GM12878 (cell line): ENCODE measurements around the gene TGFBR3. TPM values are rescaled to one million over a fixed set of nuclear protein-coding genes. Genes with fewer than 3 reads are reported as not detected.

Source experiments
- ATAC-seq: fragments of 200-7000 bp; cut with Tn5 transposase; 3 replicates; pipeline ENCODE4 v1.9.1; 2020; ENCODE audit warnings: mild to moderate bottlenecking, moderate library complexity
- BruUV-seq: library from RNA; stranded (reverse); fragments of 400-500 nt; replicated peaks from 2 replicates; lab custom pipeline; 2021; lab: Mats Ljungman, UMichigan
- CTCF ChIA-PET: fragments of 300-600 bp; sonication (Branson Sonifier 250); formaldehyde crosslinking; extraction: SDS; loops from one replicate; lab custom pipeline; 2021; ENCODE audit warnings: inconsistent platforms; lab: Yijun Ruan, JAX
- POLR2A ChIA-PET: fragments of 350-600 bp; formaldehyde crosslinking; extraction: SDS; loops from one replicate; lab custom pipeline; 2021; ENCODE audit warnings: inconsistent platforms; lab: Charles Lee
- RAD21 ChIA-PET: fragments of 300-600 bp; sonication (Branson Sonifier 250); formaldehyde crosslinking; loops from one replicate; lab custom pipeline; 2023; ENCODE audit warnings: antibody characterized with exemption; ENCODE audit not compliant: unreplicated experiment; lab: Charles Lee
- SMC1A ChIA-PET: fragments of 300-600 bp; sonication (Branson Sonifier 250); formaldehyde crosslinking; loops from one replicate; lab custom pipeline; 2023; ENCODE audit not compliant: unreplicated experiment, uncharacterized antibody; lab: Charles Lee
- DNase-seq: peaks from one replicate; pipeline ENCODE4 v3.0.0-alpha.2; 2011; ENCODE audit warnings: low read depth, low spot score
- FAIRE-seq: peaks from 3 replicates; lab custom pipeline; 2011; peaks lifted over from hg19 to GRCh38; lab: Jason Lieb, UNC
- H2AFZ ChIP-seq: 2 replicates; pipeline ENCODE4 v1.6.0; 2011; ENCODE audit warnings: low read depth, low read length, control low read depth; ENCODE audit not compliant: control insufficient read depth
- H3K27ac ChIP-seq: 2 replicates; pipeline ENCODE4 v1.5.1; 2011; ENCODE audit warnings: control low read depth; ENCODE audit not compliant: control insufficient read depth, insufficient read depth
- H3K27me3 ChIP-seq, 2 experiments: replicated peaks in 1 of 2; 2 replicates each; pipeline versions ENCODE4 v1.6.0 to v1.6.1; 2011; ENCODE audit warnings: low read length in 1 of 2; ENCODE audit not compliant: control insufficient read depth in 2 of 2, insufficient read depth in 2 of 2
- H3K36me3 ChIP-seq, 2 experiments: 2 replicates each; pipeline ENCODE4 v1.5.1; 2011; ENCODE audit warnings: low read length in 1 of 2; ENCODE audit not compliant: control insufficient read depth in 2 of 2, insufficient read depth in 2 of 2
- H3K4me1 ChIP-seq: 2 replicates; pipeline ENCODE4 v1.6.1; 2011; ENCODE audit warnings: mild to moderate bottlenecking, low read length, moderate library complexity, mixed read lengths; ENCODE audit not compliant: control insufficient read depth, insufficient read depth
- H3K4me2 ChIP-seq: 2 replicates; pipeline ENCODE4 v1.6.0; 2011; ENCODE audit warnings: control low read depth; ENCODE audit not compliant: control insufficient read depth, insufficient read depth
- H3K4me3 ChIP-seq: fragments of 200-600 bp; sonication (generic); 2 replicates; pipeline ENCODE4 v1.5.1; 2016
- H3K79me2 ChIP-seq: 2 replicates; pipeline ENCODE4 v1.6.0; 2011; ENCODE audit warnings: low read length; ENCODE audit not compliant: control insufficient read depth, insufficient read depth
- H3K9ac ChIP-seq: 2 replicates; pipeline ENCODE4 v1.8.0; 2011; ENCODE audit warnings: low read length, control low read depth, mixed read lengths; ENCODE audit not compliant: control insufficient read depth, insufficient read depth
- H3K9me3 ChIP-seq: replicated peaks from 3 replicates; pipeline ENCODE4 v1.5.1; 2011; ENCODE audit warnings: mild to moderate bottlenecking, low read length; ENCODE audit not compliant: control insufficient read depth, insufficient read depth
- H4K20me1 ChIP-seq: 2 replicates; pipeline ENCODE4 v1.6.0; 2011; ENCODE audit not compliant: control insufficient read depth, insufficient read depth
- BHLHE40 ChIP-seq, 2 experiments: fragments of 450-650 bp in 1 of 2; IDR thresholded peaks; 2 replicates each; pipeline ENCODE4 v1.6.1; 2011 to 2017; ENCODE audit warnings: low read depth in 2 of 2, borderline replicate concordance in 1 of 2, improper control_type of control experiment in 1 of 2, low read length in 1 of 2, mild to moderate bottlenecking in 1 of 2
- BMI1 ChIP-seq: fragments of 450-650 bp; IDR thresholded peaks from 2 replicates; pipeline ENCODE4 v1.6.1; 2016; ENCODE audit warnings: mild to moderate bottlenecking, moderate library complexity, borderline replicate concordance
- CREM ChIP-seq: IDR thresholded peaks from 2 replicates; pipeline ENCODE4 v1.6.1; 2014; ENCODE audit warnings: antibody characterized with exemption, low read depth
- ELK1 ChIP-seq: IDR thresholded peaks from 2 replicates; pipeline ENCODE4 v1.6.1; 2012; ENCODE audit warnings: low read depth, low read length, improper control_type of control experiment
- EP300 ChIP-seq, 2 experiments: fragments of 150-350 bp in 1 of 2; IDR thresholded peaks; 2 replicates each; pipeline ENCODE4 v1.6.1; 2011 to 2012; ENCODE audit warnings: low read depth in 2 of 2, low read length in 2 of 2, borderline replicate concordance in 1 of 2, improper control_type of control experiment in 1 of 2, inconsistent platforms in 1 of 2; ENCODE audit not compliant: control insufficient read depth in 1 of 2
- KAT2A ChIP-seq: conservative IDR thresholded peaks from 2 replicates; pipeline ENCODE4 v1.6.1; 2011; ENCODE audit warnings: low read depth, low read length; ENCODE audit not compliant: control insufficient read depth
- MYC ChIP-seq: IDR thresholded peaks from 2 replicates; pipeline ENCODE4 v1.6.1; 2011; ENCODE audit warnings: mild to moderate bottlenecking, low read length, moderate library complexity, inconsistent platforms; ENCODE audit not compliant: insufficient read depth, insufficient replicate concordance, insufficient read length, severe bottlenecking
- NKRF ChIP-seq: fragments of 450-650 bp; conservative IDR thresholded peaks from 2 replicates; pipeline ENCODE4 v1.6.1; 2017; ENCODE audit warnings: mild to moderate bottlenecking, moderate library complexity
- PAX8 ChIP-seq: fragments of 450-650 bp; IDR thresholded peaks from 2 replicates; pipeline ENCODE4 v1.6.1; 2017; ENCODE audit warnings: mild to moderate bottlenecking, moderate library complexity
- RUNX3 ChIP-seq: IDR thresholded peaks from 2 replicates; pipeline ENCODE4 v1.6.1; 2012; ENCODE audit warnings: low read length, inconsistent platforms
- SIX5 ChIP-seq: IDR thresholded peaks from 2 replicates; pipeline ENCODE4 v1.6.1; 2011; ENCODE audit warnings: mild to moderate bottlenecking, low read depth, low read length, moderate library complexity; ENCODE audit not compliant: severe bottlenecking
- SMC3 ChIP-seq: IDR thresholded peaks from 2 replicates; pipeline ENCODE4 v1.6.1; 2011; ENCODE audit warnings: low read length, improper control_type of control experiment, borderline replicate concordance
- YY1 ChIP-seq: IDR thresholded peaks from 2 replicates; pipeline ENCODE4 v1.6.1; 2011; ENCODE audit warnings: low read depth, mild to moderate bottlenecking, low read length
- ZNF217 ChIP-seq: fragments of 450-650 bp; IDR thresholded peaks from 2 replicates; pipeline ENCODE4 v1.6.1; 2017; ENCODE audit warnings: antibody characterized with exemption, mild to moderate bottlenecking
- WGBS: methylation state at CpG from one replicate; pipeline ENCODE4 v1.1.6; 2016; ENCODE audit warnings: low lambda C conversion rate; ENCODE audit not compliant: insufficient replicate concordance, insufficient coverage; ENCODE audit errors: missing lambda C conversion rate; 5-methylcytosine and 5-hydroxymethylcytosine counted together
- in situ Hi-C: fragments of 300-500 bp; cut with MboI; formaldehyde crosslinking; loops from 9 replicates; pipeline ENCODE4 v1.14.3; 2018; ENCODE audit warnings: mixed read lengths
- intact Hi-C: fragments of 100-400 bp; cut with micrococcal nuclease; formaldehyde crosslinking; loops from one replicate; pipeline ENCODE4 v1.14.2; 2022; ENCODE audit not compliant: unreplicated experiment
- polyA plus RNA-seq, 11 experiments: library from polyadenylated mRNA; depleted of rRNA in 4 of 11; unstranded in 6 of 11; stranded (reverse) in 5 of 11; fragments of >200 nt; fragmentation: Nextera tagmentation in 4 of 11; fragmentation: Illumina TruSeq in 1 of 11; extraction: Ambion mirVana in 4 of 11; extraction: Trizol in 1 of 11; gene quantifications; 1 replicate in 1 of 11; 2 replicates in 10 of 11; pipeline versions ENCODE4 v1.2.1 to v1.2.3, GENCODE V29; 2011 to 2016; ENCODE audit warnings: inconsistent platforms in 2 of 11, missing spikeins in 2 of 11, low read depth in 1 of 11
- total RNA-seq, 4 experiments: library from RNA; depleted of rRNA in 3 of 4; stranded (reverse); fragments of >200 nt in 3 of 4; fragmentation: Illumina TruSeq in 1 of 4; extraction: Trizol in 1 of 4; gene quantifications; 2 replicates each; pipeline versions ENCODE4 v1.2.1 to v1.2.3, GENCODE V29; 2013 to 2021

TGFBR3 gene
- total and polyA plus RNA-seq, 10 of the 15 experiments (the other 5 are each of a cell fraction or from before 2014, with no cell fraction given): 2.7 to 16.5 (median 12.6) TPM

- Histone ChIP-seq H3K36me3 (no peaks in the 10 kb centered on the region), H3K27me3 (peaks cover 0 to 5% of the 10 kb centered on the region in 2 experiments; a peak in 2 of 4 replicates), H3K9ac (peak overlapping the region; percentile 62), H3K79me2 (peaks cover 2% of the 10 kb centered on the region), H3K4me2 (peak overlapping the region; percentile 98), H2AFZ (peak overlapping the region; percentile 95), H3K4me1 (no peaks in the 10 kb centered on the region), H3K4me3 (peak overlapping the region; percentile 85), H3K27ac (no peak overlapping the region; the same call in 1 of the 2 replicates), H3K9me3 (no peaks in the 10 kb centered on the region), H4K20me1 (no peaks in the 10 kb centered on the region)
- ChIA-PET POLR2A (no interaction called here), SMC1A (interaction anchor here (2.0 kb wide), 2 partner anchors 371 to 373 kb away, joined by 5 to 12 read pairs; no protein-coding TSS in a partner anchor), RAD21 (no interaction called here), CTCF (interaction anchor here (1.2 to 2.4 kb wide), 2 partner anchors 94 to 372 kb away, joined by 6 to 24 read pairs; no protein-coding TSS in a partner anchor)
- no TSS peak for BruUV-seq
- in situ Hi-C loops (loop anchor here (25.0 kb wide), 1 partner anchor 373 kb away; the partner anchor contains the start of gene CDC7), intact Hi-C loops (loop anchor here (5.0 kb wide), 2 partner anchors 383 to 737 kb away; partner anchors contain the start of gene CDC7)
- ATAC-seq (peak; percentile 8; the same call in 2 of the 3 replicates), DNase-seq (no peak), FAIRE-seq (no peak)
- TF ChIP-seq EP300 (IDR thresholded peaks at IDR 0.05; ENCODE audit: borderline replicate concordance in 1 of 2, control insufficient read depth in 1 of 2, low read depth in 2 of 2, low read length in 2 of 2) (no peak), SMC3 (no peak), PAX8 (no peak), NKRF (no peak), BHLHE40 (IDR thresholded peaks at IDR 0.05; ENCODE audit: borderline replicate concordance in 1 of 2, low read depth in 2 of 2, low read length in 1 of 2) (peak; percentile 52 to 53; a peak in 2 of 4 replicates), CREM (no peak), YY1 (no peak), BMI1 (no peak), SIX5 (no peak), KAT2A (no peak), MYC (no peak), ELK1 (no peak), ZNF217 (no peak), RUNX3 (peak; percentile 52)
- WGBS: 1% methylated on average over 42 of the region's 42 CpGs
These were observed 687 bp downstream of the TGFBR3 start for GRCh38 chr1:91885213-91885715.
